GM12878 (cell line): ENCODE measurements around the gene IL31. TPM values are rescaled to one million over a fixed set of nuclear protein-coding genes. Genes with fewer than 3 reads are reported as not detected.

Experiments used
- ATAC-seq: fragments of 200-7000 bp; cut with Tn5 transposase; 3 replicates; pipeline ENCODE4 v1.9.1; 2020; ENCODE audit warnings: mild to moderate bottlenecking, moderate library complexity
- BruUV-seq: library from RNA; stranded (reverse); fragments of 400-500 nt; replicated peaks from 2 replicates; lab custom pipeline; 2021; lab: Mats Ljungman, UMichigan
- CTCF ChIA-PET: fragments of 300-600 bp; sonication (Branson Sonifier 250); formaldehyde crosslinking; extraction: SDS; loops from one replicate; lab custom pipeline; 2021; ENCODE audit warnings: inconsistent platforms; lab: Yijun Ruan, JAX
- POLR2A ChIA-PET: fragments of 350-600 bp; formaldehyde crosslinking; extraction: SDS; loops from one replicate; lab custom pipeline; 2021; ENCODE audit warnings: inconsistent platforms; lab: Charles Lee
- RAD21 ChIA-PET: fragments of 300-600 bp; sonication (Branson Sonifier 250); formaldehyde crosslinking; loops from one replicate; lab custom pipeline; 2023; ENCODE audit warnings: antibody characterized with exemption; ENCODE audit not compliant: unreplicated experiment; lab: Charles Lee
- SMC1A ChIA-PET: fragments of 300-600 bp; sonication (Branson Sonifier 250); formaldehyde crosslinking; loops from one replicate; lab custom pipeline; 2023; ENCODE audit not compliant: unreplicated experiment, uncharacterized antibody; lab: Charles Lee
- DNase-seq: peaks from one replicate; pipeline ENCODE4 v3.0.0-alpha.2; 2011; ENCODE audit warnings: low read depth, low spot score
- FAIRE-seq: peaks from 3 replicates; lab custom pipeline; 2011; peaks lifted over from hg19 to GRCh38; lab: Jason Lieb, UNC
- H2AFZ ChIP-seq: 2 replicates; pipeline ENCODE4 v1.6.0; 2011; ENCODE audit warnings: low read depth, low read length, control low read depth; ENCODE audit not compliant: control insufficient read depth
- H3K27ac ChIP-seq: 2 replicates; pipeline ENCODE4 v1.5.1; 2011; ENCODE audit warnings: control low read depth; ENCODE audit not compliant: control insufficient read depth, insufficient read depth
- H3K27me3 ChIP-seq, 2 experiments: replicated peaks in 1 of 2; 2 replicates each; pipeline versions ENCODE4 v1.6.0 to v1.6.1; 2011; ENCODE audit warnings: low read length in 1 of 2; ENCODE audit not compliant: control insufficient read depth in 2 of 2, insufficient read depth in 2 of 2
- H3K36me3 ChIP-seq, 2 experiments: 2 replicates each; pipeline ENCODE4 v1.5.1; 2011; ENCODE audit warnings: low read length in 1 of 2; ENCODE audit not compliant: control insufficient read depth in 2 of 2, insufficient read depth in 2 of 2
- H3K4me1 ChIP-seq: 2 replicates; pipeline ENCODE4 v1.6.1; 2011; ENCODE audit warnings: mild to moderate bottlenecking, low read length, moderate library complexity, mixed read lengths; ENCODE audit not compliant: control insufficient read depth, insufficient read depth
- H3K4me2 ChIP-seq: 2 replicates; pipeline ENCODE4 v1.6.0; 2011; ENCODE audit warnings: control low read depth; ENCODE audit not compliant: control insufficient read depth, insufficient read depth
- H3K4me3 ChIP-seq: fragments of 200-600 bp; sonication (generic); 2 replicates; pipeline ENCODE4 v1.5.1; 2016
- H3K79me2 ChIP-seq: 2 replicates; pipeline ENCODE4 v1.6.0; 2011; ENCODE audit warnings: low read length; ENCODE audit not compliant: control insufficient read depth, insufficient read depth
- H3K9ac ChIP-seq: 2 replicates; pipeline ENCODE4 v1.8.0; 2011; ENCODE audit warnings: low read length, control low read depth, mixed read lengths; ENCODE audit not compliant: control insufficient read depth, insufficient read depth
- H3K9me3 ChIP-seq: replicated peaks from 3 replicates; pipeline ENCODE4 v1.5.1; 2011; ENCODE audit warnings: mild to moderate bottlenecking, low read length; ENCODE audit not compliant: control insufficient read depth, insufficient read depth
- H4K20me1 ChIP-seq: 2 replicates; pipeline ENCODE4 v1.6.0; 2011; ENCODE audit not compliant: control insufficient read depth, insufficient read depth
- ATF7 ChIP-seq: fragments of 450-650 bp; IDR thresholded peaks from 2 replicates; pipeline ENCODE4 v1.6.1; 2016; ENCODE audit warnings: low read depth, mild to moderate bottlenecking
- CEBPZ ChIP-seq: fragments of 150-350 bp; IDR thresholded peaks from 2 replicates; pipeline ENCODE4 v1.6.1; 2016; ENCODE audit warnings: low read depth, low read length
- FOXK2 ChIP-seq: fragments of 450-650 bp; IDR thresholded peaks from 2 replicates; pipeline ENCODE4 v1.6.1; 2017; ENCODE audit warnings: mild to moderate bottlenecking, moderate library complexity
- MEF2B ChIP-seq: fragments of 450-650 bp; IDR thresholded peaks from 2 replicates; pipeline ENCODE4 v1.6.1; 2018; ENCODE audit warnings: mild to moderate bottlenecking, moderate library complexity; ENCODE audit not compliant: partially characterized antibody, poor library complexity, severe bottlenecking
- MTA2 ChIP-seq: fragments of 450-650 bp; IDR thresholded peaks from 2 replicates; pipeline ENCODE4 v1.6.1; 2016; ENCODE audit warnings: low read depth, mild to moderate bottlenecking, moderate library complexity
- MXI1 ChIP-seq: fragments of 150-350 bp; IDR thresholded peaks from 2 replicates; pipeline ENCODE4 v1.6.1; 2011; ENCODE audit warnings: low read depth, mild to moderate bottlenecking, inconsistent platforms, low read length, improper control_type of control experiment
- NR2C1 ChIP-seq: fragments of 450-650 bp; IDR thresholded peaks from 2 replicates; pipeline ENCODE4 v1.6.1; 2017; ENCODE audit warnings: antibody characterized with exemption, mild to moderate bottlenecking, moderate library complexity
- POU2F2 ChIP-seq: IDR thresholded peaks from 3 replicates; pipeline ENCODE4 v1.6.1; 2011; ENCODE audit warnings: low read depth, mild to moderate bottlenecking, low read length, borderline replicate concordance
- RAD21 ChIP-seq: IDR thresholded peaks from 2 replicates; pipeline ENCODE4 v1.6.1; 2011; ENCODE audit warnings: mild to moderate bottlenecking, low read depth, low read length, moderate library complexity; ENCODE audit not compliant: insufficient read depth
- RBBP5 ChIP-seq: fragments of 200-600 bp; sonication (generic); conservative IDR thresholded peaks from 2 replicates; pipeline ENCODE4 v1.6.1; 2016
- RCOR1 ChIP-seq: conservative IDR thresholded peaks from 2 replicates; pipeline ENCODE4 v1.6.1; 2012; ENCODE audit warnings: low read depth, low read length, improper control_type of control experiment
- RUNX3 ChIP-seq: IDR thresholded peaks from 2 replicates; pipeline ENCODE4 v1.6.1; 2012; ENCODE audit warnings: low read length, inconsistent platforms
- SKIL ChIP-seq: fragments of 450-650 bp; IDR thresholded peaks from 2 replicates; pipeline ENCODE4 v1.6.1; 2017; ENCODE audit warnings: mild to moderate bottlenecking, low read depth, inconsistent platforms; ENCODE audit not compliant: poor library complexity, severe bottlenecking
- SREBF2 ChIP-seq: IDR thresholded peaks from 2 replicates; pipeline ENCODE4 v1.6.1; 2012; ENCODE audit warnings: mild to moderate bottlenecking, low read length
- ZNF217 ChIP-seq: fragments of 450-650 bp; IDR thresholded peaks from 2 replicates; pipeline ENCODE4 v1.6.1; 2017; ENCODE audit warnings: antibody characterized with exemption, mild to moderate bottlenecking
- ZSCAN29 ChIP-seq: fragments of 450-650 bp; IDR thresholded peaks from 2 replicates; pipeline ENCODE4 v1.6.1; 2017; ENCODE audit warnings: mild to moderate bottlenecking, moderate library complexity
- WGBS: methylation state at CpG from one replicate; pipeline ENCODE4 v1.1.6; 2016; ENCODE audit warnings: low lambda C conversion rate; ENCODE audit not compliant: insufficient replicate concordance, insufficient coverage; ENCODE audit errors: missing lambda C conversion rate; 5-methylcytosine and 5-hydroxymethylcytosine counted together
- in situ Hi-C: fragments of 300-500 bp; cut with MboI; formaldehyde crosslinking; loops from 9 replicates; pipeline ENCODE4 v1.14.3; 2018; ENCODE audit warnings: mixed read lengths
- intact Hi-C: fragments of 100-400 bp; cut with micrococcal nuclease; formaldehyde crosslinking; loops from one replicate; pipeline ENCODE4 v1.14.2; 2022; ENCODE audit not compliant: unreplicated experiment
- polyA plus RNA-seq, 11 experiments: library from polyadenylated mRNA; depleted of rRNA in 4 of 11; unstranded in 6 of 11; stranded (reverse) in 5 of 11; fragments of >200 nt; fragmentation: Nextera tagmentation in 4 of 11; fragmentation: Illumina TruSeq in 1 of 11; extraction: Ambion mirVana in 4 of 11; extraction: Trizol in 1 of 11; gene quantifications; 1 replicate in 1 of 11; 2 replicates in 10 of 11; pipeline versions ENCODE4 v1.2.1 to v1.2.3, GENCODE V29; 2011 to 2016; ENCODE audit warnings: inconsistent platforms in 2 of 11, missing spikeins in 2 of 11, low read depth in 1 of 11
- total RNA-seq, 4 experiments: library from RNA; depleted of rRNA in 3 of 4; stranded (reverse); fragments of >200 nt in 3 of 4; fragmentation: Illumina TruSeq in 1 of 4; extraction: Trizol in 1 of 4; gene quantifications; 2 replicates each; pipeline versions ENCODE4 v1.2.1 to v1.2.3, GENCODE V29; 2013 to 2021
- TF ChIP-seq, protein P1 (sequence below): fragments of 450-650 bp; IDR thresholded peaks from 2 replicates; pipeline ENCODE4 v1.6.1; 2017; ENCODE audit warnings: borderline replicate concordance

The IL31 gene
- total and polyA plus RNA-seq, 10 of the 15 experiments (the other 5 are each of a cell fraction or from before 2014, with no cell fraction given): not detected

GRCh38 chr12:122138616-122139015 lies 35.4 kb downstream of the IL31 start (continued):
- TF ChIP-seq RAD21 (no peak), ZNF217 (no peak), MXI1 (no peak), MTA2 (no peak), RBBP5 (no peak), RUNX3 (no peak), ZSCAN29 (no peak), SREBF2 (no peak), FOXK2 (no peak), ATF7 (no peak), POU2F2 (no peak)

GRCh38 chr12:122138181-122138580 lies 35.8 kb downstream of the IL31 start:
- H3K27me3 ChIP-seq: no peaks in the 10 kb centered on the region
- intact Hi-C loops: no loop called here
- H3K4me3 ChIP-seq: no peak overlapping the region
- ChIA-PET POLR2A (interaction anchor here (0.5 kb wide), 1 partner anchor 353 kb away, joined by 4 read pairs; no protein-coding TSS in a partner anchor), SMC1A (no interaction called here), CTCF (no interaction called here), RAD21 (interaction anchor here (0.6 kb wide), 1 partner anchor 439 kb away, joined by 3 read pairs; no protein-coding TSS in a partner anchor)
- 68% methylated on average over 11 of the region's 11 CpGs for WGBS
- FAIRE-seq (no peak), DNase-seq (no peak), ATAC-seq (no peak)
- H3K4me2 ChIP-seq: no peak overlapping the region
- no peak overlapping the region for H3K27ac ChIP-seq
- peaks cover 0 to 2% of the 10 kb centered on the region in 2 experiments; a peak in 1 of 4 replicates for H3K36me3 ChIP-seq
- in situ Hi-C loops: no loop called here
- H3K9me3 ChIP-seq: no peaks in the 10 kb centered on the region
- BruUV-seq: no TSS peak
- H3K79me2 ChIP-seq: no peaks in the 10 kb centered on the region
- no peaks in the 10 kb centered on the region for H4K20me1 ChIP-seq
- H3K4me1 ChIP-seq: no peaks in the 10 kb centered on the region
- H3K9ac ChIP-seq: no peak overlapping the region
- no peak overlapping the region for H2AFZ ChIP-seq
- TF ChIP-seq CEBPZ (no peak), NR2C1 (no peak), RAD21 (no peak), MEF2B (no peak), SKIL (no peak), RCOR1 (no peak)
- TF ChIP-seq, protein P1, sequence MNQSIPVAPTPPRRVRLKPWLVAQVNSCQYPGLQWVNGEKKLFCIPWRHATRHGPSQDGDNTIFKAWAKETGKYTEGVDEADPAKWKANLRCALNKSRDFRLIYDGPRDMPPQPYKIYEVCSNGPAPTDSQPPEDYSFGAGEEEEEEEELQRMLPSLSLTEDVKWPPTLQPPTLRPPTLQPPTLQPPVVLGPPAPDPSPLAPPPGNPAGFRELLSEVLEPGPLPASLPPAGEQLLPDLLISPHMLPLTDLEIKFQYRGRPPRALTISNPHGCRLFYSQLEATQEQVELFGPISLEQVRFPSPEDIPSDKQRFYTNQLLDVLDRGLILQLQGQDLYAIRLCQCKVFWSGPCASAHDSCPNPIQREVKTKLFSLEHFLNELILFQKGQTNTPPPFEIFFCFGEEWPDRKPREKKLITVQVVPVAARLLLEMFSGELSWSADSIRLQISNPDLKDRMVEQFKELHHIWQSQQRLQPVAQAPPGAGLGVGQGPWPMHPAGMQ: no peak
